Measurements from ENCODE around the gene EPC2.
"Not testable (repeated sequence)": the region's sequence is repeated elsewhere in the genome, so short reads cannot be mapped to it uniquely, and the experiment has no call there.

The EPC2 gene

GRCh38 chr2:148730085-148730484 lies 85.5 kb downstream of the EPC2 start:
- DNase-seq = no peak

GRCh38 chr2:148737742-148738141 lies 93.2 kb downstream of the EPC2 start:
- no peak for DNase-seq

GRCh38 chr2:148739454-148740105 lies 95.0 kb downstream of the EPC2 start:
- DNase-seq = no peak

- no peak for DNase-seq
These were observed 97.8 kb downstream of the EPC2 start for GRCh38 chr2:148742373-148742772.

GRCh38 chr2:148745151-148745851 lies 100.8 kb downstream of the EPC2 start:
- DNase-seq = no peak

- no peak for DNase-seq
These were observed 102.4 kb downstream of the EPC2 start for GRCh38 chr2:148746973-148747372.

- no peak for DNase-seq
These were observed 107.4 kb downstream of the EPC2 start for GRCh38 chr2:148751907-148752306.

- no peak for DNase-seq
These were observed 108.4 kb downstream of the EPC2 start for GRCh38 chr2:148752977-148753376.

GRCh38 chr2:148754864-148755263 lies 110.3 kb downstream of the EPC2 start:
- no peak for DNase-seq

- DNase-seq = no peak
These were observed 111.9 kb downstream of the EPC2 start for GRCh38 chr2:148756292-148756975.

- no peak for DNase-seq
These were observed 120.3 kb downstream of the EPC2 start for GRCh38 chr2:148764815-148765214.

- DNase-seq = no peak
These were observed 125.5 kb downstream of the EPC2 start for GRCh38 chr2:148770047-148770446.

- no peak for DNase-seq
These were observed 137.0 kb downstream of the EPC2 start for GRCh38 chr2:148781544-148781943.

GRCh38 chr2:148789059-148789458 lies 144.5 kb downstream of the EPC2 start:
- no peak for DNase-seq

- not testable (repeated sequence) for DNase-seq
These were observed 145.6 kb downstream of the EPC2 start for GRCh38 chr2:148790172-148790571.

GRCh38 chr2:148794558-148794957 lies 150.0 kb downstream of the EPC2 start:
- no peak for DNase-seq

GRCh38 chr2:148796735-148797512 lies 152.4 kb downstream of the EPC2 start:
- DNase-seq = no peak

GRCh38 chr2:148802448-148803220 lies 158.1 kb downstream of the EPC2 start:
- no peak for DNase-seq

- DNase-seq = no peak
These were observed 165.5 kb downstream of the EPC2 start for GRCh38 chr2:148810081-148810480.

- no peak for DNase-seq
These were observed 167.8 kb downstream of the EPC2 start for GRCh38 chr2:148812306-148812705.

- no peak for DNase-seq
These were observed 169.1 kb downstream of the EPC2 start for GRCh38 chr2:148813603-148814065.

GRCh38 chr2:148814143-148814859 lies 169.8 kb downstream of the EPC2 start:
- no peak for DNase-seq
